Pancreas (tissue), 10 donors: ENCODE measurements around the gene SNX6. TPM values are rescaled to one million over a fixed set of nuclear protein-coding genes. Genes with fewer than 3 reads are reported as not detected.
"Not testable (repeated sequence)": the region's sequence is repeated elsewhere in the genome, so short reads cannot be mapped to it uniquely, and the experiment has no call there.

ENCODE experiments used
- ATAC-seq, 4 donors: fragments of 200-7000 bp; cut with Tn5 transposase; one replicate each; pipeline versions ENCODE4 v1.8.0 to v1.9.1; 2020; ENCODE audit warnings: mild to moderate bottlenecking in 4 of 4, moderate library complexity in 4 of 4
- DNase-seq, 6 donors: peaks; one replicate each; pipeline ENCODE4 v3.0.0-alpha.2; 2020
- FAIRE-seq: peaks from 2 replicates; lab custom pipeline; 2012; peaks lifted over from hg19 to GRCh38; lab: Jason Lieb, UNC
- H3K27ac ChIP-seq, 4 donors: fragments of 200-600 bp; sonication (generic); 1 replicate in 3 of 4; 2 replicates in 1 of 4; pipeline versions ENCODE4 v1.5.0 to v1.8.0; 2020
- H3K27me3 ChIP-seq, 4 donors: fragments of 200-600 bp; one replicate each; pipeline ENCODE4 v1.8.0; 2021
- H3K36me3 ChIP-seq, 3 donors: fragments of 200-600 bp; sonication (generic) in 1 of 3; one replicate each; pipeline versions ENCODE4 v1.5.0 to v1.8.0; 2020 to 2021
- H3K4me1 ChIP-seq, 3 donors: fragments of 200-600 bp; one replicate each; pipeline ENCODE4 v1.8.0; 2021
- H3K4me3 ChIP-seq, 4 donors: fragments of 200-600 bp; sonication (generic) in 2 of 4; one replicate each; pipeline versions ENCODE4 v1.5.0 to v1.8.0; 2020 to 2021
- H3K9me3 ChIP-seq, 4 donors: fragments of 200-600 bp; one replicate each; pipeline ENCODE4 v1.8.0; 2021
- CTCF ChIP-seq, 4 donors: fragments of 200-600 bp; sonication (generic) in 3 of 4; IDR thresholded peaks; one replicate each; pipeline versions ENCODE4 v1.5.0 to v1.8.0; 2021; ENCODE audit warnings: antibody characterized with exemption in 4 of 4
- WGBS, 2 donors: extraction: QIAGEN DNeasy Blood & Tissue Kit; methylation state at CpG; one replicate each; pipeline ENCODE4 v1.1.7; 2013; 5-methylcytosine and 5-hydroxymethylcytosine counted together
- intact Hi-C, 3 donors: fragments of 100-400 bp; cut with DNase I; formaldehyde crosslinking; loops; one replicate each; pipeline versions ENCODE4 v1.11.1 to v1.14.2; 2022
- polyA plus RNA-seq, 2 donors: library from polyadenylated mRNA; stranded (reverse); fragments of 200-250 nt; gene quantifications; one replicate each; pipeline ENCODE4 v1.2.3, GENCODE V29; 2013
- total RNA-seq, 6 donors: library from RNA; stranded (reverse); fragmentation: NEBNext Ultra II Directional in 4 of 6; extraction: Animal tissue kit (Norgen Biotek cat#: 25700) in 4 of 6; gene quantifications; one replicate each; pipeline versions ENCODE4 v1.2.1 to v1.2.4, GENCODE V29; 2021 to 2023
- donor health status: healthy with polysubstance abuse.
- donor health status: DM: no; HTN: no; CAD: no; lungs with moderate emphysema.
- donor health status: DM: no; HTN: no; CAD: no.
- donor health status: control.
- donor health status: control.
- donor health status: Bipolar disorder and iron deficiency.
- donor health status: DM: yes; HTN: yes; CAD: no.
- donor health status: DM: no; HTN: no; CAD: no.
- donor health status: DM: no; HTN: no; CAD: no.
- donor health status: DM: yes; HTN: yes; CAD: no.

Gene SNX6
- total and polyA plus RNA-seq, 8 donors, result 10.2 to 35.8 (median 17.5) TPM

GRCh38 chr14:34522496-34522895 is 107.5 kb downstream of the SNX6 start:
- ATAC-seq, result no peak
- WGBS, 2 donors, result 89 to 95% methylated on average over 2 of the region's 2 CpGs
- TF ChIP-seq CTCF (IDR thresholded peaks at IDR 0.05), result no peak
- intact Hi-C loops, result no loop called here
- no peaks in the 10 kb centered on the region for H3K27me3 ChIP-seq
- no peak for DNase-seq
- no peak overlapping the region for H3K27ac ChIP-seq
- no peaks in the 10 kb centered on the region for H3K4me1 ChIP-seq
- H3K9me3 ChIP-seq, result no peaks in the 10 kb centered on the region
- no peak overlapping the region for H3K4me3 ChIP-seq
- no peak for FAIRE-seq
- peaks cover 12 to 91% (median 57%) of the 10 kb centered on the region in 3 donors for H3K36me3 ChIP-seq

GRCh38 chr14:34521071-34521470 is 108.9 kb downstream of the SNX6 start:
- H3K4me3 ChIP-seq, H3K27ac ChIP-seq, H3K9me3 ChIP-seq, H3K27me3 ChIP-seq, FAIRE-seq, DNase-seq, intact Hi-C loops, ATAC-seq, H3K4me1 ChIP-seq: not testable (repeated sequence)
- WGBS, 2 donors, result 97 to 99% methylated on average over 6 of the region's 6 CpGs
- peaks cover 12 to 80% (median 47%) of the 10 kb centered on the region in 3 donors for H3K36me3 ChIP-seq

GRCh38 chr14:34520304-34520970 is 109.5 kb downstream of the SNX6 start:
- peaks cover 12 to 74% (median 42%) of the 10 kb centered on the region in 3 donors for H3K36me3 ChIP-seq
- ATAC-seq, H3K27ac ChIP-seq, H3K9me3 ChIP-seq, H3K4me3 ChIP-seq, H3K4me1 ChIP-seq, DNase-seq, H3K27me3 ChIP-seq, intact Hi-C loops: not testable (repeated sequence)
- WGBS, 2 donors, result 96 to 99% methylated on average over 7 of the region's 7 CpGs
- peak; percentile 20 for FAIRE-seq

Other genes with a start within 250 kb of the SNX6 start
- gene SPTSSA, start 167.9 kb downstream of the SNX6 start, total RNA-seq, result 10 to 100 TPM in 1 of 6 donors, 1 to 10 TPM in 5; 3.4 to 12.4 (median 6.5) TPM
- gene SPTSSA, start 167.9 kb downstream of the SNX6 start, polyA plus RNA-seq, result 10 to 100 TPM; 11.7 to 16.3 TPM
- 10 to 100 TPM in 5 of 6 donors, 1 to 10 TPM in 1; 9.9 to 19.2 (median 15.4) TPM for gene EAPP, start 90.4 kb downstream of the SNX6 start, total RNA-seq
- 10 to 100 TPM; 12.2 to 24.7 TPM for gene EAPP, start 90.4 kb downstream of the SNX6 start, polyA plus RNA-seq
- gene CFL2, start 84.4 kb upstream of the SNX6 start, total RNA-seq, result 10 to 100 TPM in 3 of 6 donors, 1 to 10 TPM in 3; 5.1 to 12.7 (median 9.3) TPM
- gene CFL2, start 84.4 kb upstream of the SNX6 start, polyA plus RNA-seq, result 10 to 100 TPM in 1 of 2 donors, 1 to 10 TPM in 1; 7.4 to 11.7 TPM
- gene BAZ1A, start 245.2 kb upstream of the SNX6 start, total RNA-seq, result 10 to 100 TPM in 1 of 6 donors, 1 to 10 TPM in 5; 5.6 to 12.1 (median 7.2) TPM
- gene BAZ1A, start 245.2 kb upstream of the SNX6 start, polyA plus RNA-seq, result 1 to 10 TPM; 5.9 to 9.9 TPM